HG03135 (cell line): ENCODE data around the gene BOLL.
"Not testable (repeated sequence)": the region's sequence is repeated elsewhere in the genome, so short reads cannot be mapped to it uniquely, and the experiment has no call there.

Experiments used
- ATAC-seq: cut with Tn5 transposase; IDR thresholded peaks from one replicate; pipeline ENCODE4 v1.9.1; 2021; ENCODE audit warnings: mild to moderate bottlenecking, moderate library complexity; ENCODE audit not compliant: unreplicated experiment

The BOLL gene

GRCh38 chr2:197707316-197708213, 77.6 kb downstream of the BOLL start:
- no peak for ATAC-seq

- no peak for ATAC-seq
Measured at GRCh38 chr2:197706839-197707207, 78.3 kb downstream of the BOLL start.

- ATAC-seq = no peak
Measured at GRCh38 chr2:197705912-197706838, 78.9 kb downstream of the BOLL start.

- peak; percentile 81 for ATAC-seq
Measured at GRCh38 chr2:197705121-197705911, 79.8 kb downstream of the BOLL start, which contains the start of gene MARS2. MARS2 (plus strand) TSS chr2:197705369; CDS start chr2:197705406, 37 bp downstream.

GRCh38 chr2:197704434-197705120, 80.5 kb downstream of the BOLL start:
- ATAC-seq = peak; percentile 34

GRCh38 chr2:197700960-197701359, 84.2 kb downstream of the BOLL start:
- ATAC-seq = no peak

- ATAC-seq = not testable (repeated sequence)
Measured at GRCh38 chr2:197699724-197700123, 85.4 kb downstream of the BOLL start.

- not testable (repeated sequence) for ATAC-seq
Measured at GRCh38 chr2:197696571-197696970, 88.5 kb downstream of the BOLL start.

- not testable (repeated sequence) for ATAC-seq
Measured at GRCh38 chr2:197695971-197696370, 89.1 kb downstream of the BOLL start.

GRCh38 chr2:197695206-197695605, 89.9 kb downstream of the BOLL start:
- ATAC-seq = not testable (repeated sequence)

GRCh38 chr2:197677483-197677882, 107.6 kb downstream of the BOLL start:
- ATAC-seq = no peak

- no peak for ATAC-seq
Measured at GRCh38 chr2:197677056-197677455, 108.1 kb downstream of the BOLL start.
